ENCODE measurements around the gene TVP23C. TPM values are rescaled to one million over a fixed set of nuclear protein-coding genes. Genes with fewer than 3 reads are reported as not detected.

Gene TVP23C
- total and polyA plus RNA-seq, 2 experiments from 2014 or later, result 10.4 to 31.7 TPM

- Histone ChIP-seq H3K4me2 (no peak overlapping the region), H3K4me1 (ENCODE audit: insufficient read depth) (no peaks in the 10 kb centered on the region), H3K27me3 (ENCODE audit: insufficient read depth) (no peaks in the 10 kb centered on the region), H3K4me3 (no peak overlapping the region), H2AFZ (no peak overlapping the region), H3K36me3 (ENCODE audit: insufficient read depth) (no peaks in the 10 kb centered on the region), H3K27ac (ENCODE audit: low read depth) (no peak overlapping the region), H3F3A (replicated peaks; ENCODE audit: low read depth) (0 out of 2 replicates have a peak, but pooled peaks cover 4% of the 10 kb centered on the region), H4K20me1 (replicated peaks; ENCODE audit: insufficient read depth) (no peaks in the 10 kb centered on the region), H3K9me2 (ENCODE audit: insufficient read depth) (0 out of 2 replicates have a peak, but pooled peaks cover 7% of the 10 kb centered on the region), H3K79me2 (replicated peaks; ENCODE audit: insufficient read depth) (no peaks in the 10 kb centered on the region)
- Mint-ChIP-seq H3K4me1 (peaks cover 3% of the 10 kb centered on the region; the same call in 2 of the 3 replicates), H3K27ac (no peak overlapping the region), H3K4me3 (no peak overlapping the region), H3K27me3 (ENCODE audit: insufficient read depth, low read depth, poor library complexity) (peaks cover 4% of the 10 kb centered on the region), H3K9me3 (no peaks in the 10 kb centered on the region), H3K36me3 (ENCODE audit: low read depth) (peaks cover 24% of the 10 kb centered on the region; the same call in 2 of the 3 replicates)
- TF ChIP-seq EZH2phosphoT487 (IDR thresholded peaks at IDR 0.05; ENCODE audit: unreplicated experiment), result no peak
- no peak for TF ChIP-seq CREB1 (CRISPR knock-in tag; IDR thresholded peaks at IDR 0.05; ENCODE audit: low read depth)
- TF ChIP-seq, protein P1, sequence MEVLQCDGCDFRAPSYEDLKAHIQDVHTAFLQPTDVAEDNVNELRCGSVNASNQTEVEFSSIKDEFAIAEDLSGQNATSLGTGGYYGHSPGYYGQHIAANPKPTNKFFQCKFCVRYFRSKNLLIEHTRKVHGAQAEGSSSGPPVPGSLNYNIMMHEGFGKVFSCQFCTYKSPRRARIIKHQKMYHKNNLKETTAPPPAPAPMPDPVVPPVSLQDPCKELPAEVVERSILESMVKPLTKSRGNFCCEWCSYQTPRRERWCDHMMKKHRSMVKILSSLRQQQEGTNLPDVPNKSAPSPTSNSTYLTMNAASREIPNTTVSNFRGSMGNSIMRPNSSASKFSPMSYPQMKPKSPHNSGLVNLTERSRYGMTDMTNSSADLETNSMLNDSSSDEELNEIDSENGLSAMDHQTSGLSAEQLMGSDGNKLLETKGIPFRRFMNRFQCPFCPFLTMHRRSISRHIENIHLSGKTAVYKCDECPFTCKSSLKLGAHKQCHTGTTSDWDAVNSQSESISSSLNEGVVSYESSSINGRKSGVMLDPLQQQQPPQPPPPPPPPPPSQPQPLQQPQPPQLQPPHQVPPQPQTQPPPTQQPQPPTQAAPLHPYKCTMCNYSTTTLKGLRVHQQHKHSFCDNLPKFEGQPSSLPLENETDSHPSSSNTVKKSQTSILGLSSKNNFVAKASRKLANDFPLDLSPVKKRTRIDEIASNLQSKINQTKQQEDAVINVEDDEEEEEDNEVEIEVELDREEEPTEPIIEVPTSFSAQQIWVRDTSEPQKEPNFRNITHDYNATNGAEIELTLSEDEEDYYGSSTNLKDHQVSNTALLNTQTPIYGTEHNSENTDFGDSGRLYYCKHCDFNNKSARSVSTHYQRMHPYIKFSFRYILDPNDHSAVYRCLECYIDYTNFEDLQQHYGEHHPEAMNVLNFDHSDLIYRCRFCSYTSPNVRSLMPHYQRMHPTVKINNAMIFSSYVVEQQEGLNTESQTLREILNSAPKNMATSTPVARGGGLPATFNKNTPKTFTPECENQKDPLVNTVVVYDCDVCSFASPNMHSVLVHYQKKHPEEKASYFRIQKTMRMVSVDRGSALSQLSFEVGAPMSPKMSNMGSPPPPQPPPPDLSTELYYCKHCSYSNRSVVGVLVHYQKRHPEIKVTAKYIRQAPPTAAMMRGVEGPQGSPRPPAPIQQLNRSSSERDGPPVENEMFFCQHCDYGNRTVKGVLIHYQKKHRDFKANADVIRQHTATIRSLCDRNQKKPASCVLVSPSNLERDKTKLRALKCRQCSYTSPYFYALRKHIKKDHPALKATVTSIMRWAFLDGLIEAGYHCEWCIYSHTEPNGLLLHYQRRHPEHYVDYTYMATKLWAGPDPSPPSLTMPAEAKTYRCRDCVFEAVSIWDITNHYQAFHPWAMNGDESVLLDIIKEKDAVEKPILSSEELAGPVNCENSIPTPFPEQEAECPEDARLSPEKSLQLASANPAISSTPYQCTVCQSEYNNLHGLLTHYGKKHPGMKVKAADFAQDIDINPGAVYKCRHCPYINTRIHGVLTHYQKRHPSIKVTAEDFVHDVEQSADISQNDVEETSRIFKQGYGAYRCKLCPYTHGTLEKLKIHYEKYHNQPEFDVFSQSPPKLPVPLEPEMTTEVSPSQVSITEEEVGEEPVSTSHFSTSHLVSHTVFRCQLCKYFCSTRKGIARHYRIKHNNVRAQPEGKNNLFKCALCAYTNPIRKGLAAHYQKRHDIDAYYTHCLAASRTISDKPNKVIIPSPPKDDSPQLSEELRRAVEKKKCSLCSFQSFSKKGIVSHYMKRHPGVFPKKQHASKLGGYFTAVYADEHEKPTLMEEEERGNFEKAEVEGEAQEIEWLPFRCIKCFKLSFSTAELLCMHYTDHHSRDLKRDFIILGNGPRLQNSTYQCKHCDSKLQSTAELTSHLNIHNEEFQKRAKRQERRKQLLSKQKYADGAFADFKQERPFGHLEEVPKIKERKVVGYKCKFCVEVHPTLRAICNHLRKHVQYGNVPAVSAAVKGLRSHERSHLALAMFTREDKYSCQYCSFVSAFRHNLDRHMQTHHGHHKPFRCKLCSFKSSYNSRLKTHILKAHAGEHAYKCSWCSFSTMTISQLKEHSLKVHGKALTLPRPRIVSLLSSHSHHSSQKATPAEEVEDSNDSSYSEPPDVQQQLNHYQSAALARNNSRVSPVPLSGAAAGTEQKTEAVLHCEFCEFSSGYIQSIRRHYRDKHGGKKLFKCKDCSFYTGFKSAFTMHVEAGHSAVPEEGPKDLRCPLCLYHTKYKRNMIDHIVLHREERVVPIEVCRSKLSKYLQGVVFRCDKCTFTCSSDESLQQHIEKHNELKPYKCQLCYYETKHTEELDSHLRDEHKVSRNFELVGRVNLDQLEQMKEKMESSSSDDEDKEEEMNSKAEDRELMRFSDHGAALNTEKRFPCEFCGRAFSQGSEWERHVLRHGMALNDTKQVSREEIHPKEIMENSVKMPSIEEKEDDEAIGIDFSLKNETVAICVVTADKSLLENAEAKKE (CRISPR knock-in tag; IDR thresholded peaks at IDR 0.05), result no peak
- TF ChIP-seq ZNF114 (CRISPR knock-in tag; IDR thresholded peaks at IDR 0.05), result no peak
- no peak for TF ChIP-seq NANOG (IDR thresholded peaks at IDR 0.05; ENCODE audit: borderline replicate concordance)
- TF ChIP-seq REST (IDR thresholded peaks at IDR 0.05; ENCODE audit: unreplicated experiment), result no peak
- no peak for TF ChIP-seq EZH2 (IDR thresholded peaks at IDR 0.05; ENCODE audit: low read depth, unreplicated experiment)
- TF ChIP-seq ZNF331 (CRISPR knock-in tag; IDR thresholded peaks at IDR 0.05; ENCODE audit: low read depth), result no peak
- TF ChIP-seq STAT1 (IDR thresholded peaks at IDR 0.05; ENCODE audit: unreplicated experiment), result no peak
- ATAC-seq, result no peak
- no peak for DNase-seq (ENCODE audit: low spot score)
Measured at GRCh38 chr17:15464231-15464985, 98.9 kb downstream of the TVP23C start.
